ENCODE data around the gene FOSL1.
"Not testable (repeated sequence)": the region's sequence is repeated elsewhere in the genome, so short reads cannot be mapped to it uniquely, and the experiment has no call there.

The FOSL1 gene

GRCh38 chr11:65896034-65896999, 3.9 kb downstream of the FOSL1 start:
- no peak for DNase-seq (ENCODE audit: low read depth in 2 of 2, low spot score in 1 of 2)

GRCh38 chr11:65895482-65895981, 4.7 kb downstream of the FOSL1 start:
- no peak for DNase-seq (ENCODE audit: low read depth in 2 of 2, low spot score in 1 of 2)

- DNase-seq (ENCODE audit: low read depth in 2 of 2, low spot score in 1 of 2): no peak
These were observed 6.1 kb downstream of the FOSL1 start for GRCh38 chr11:65894034-65894591.

- no peak for DNase-seq (ENCODE audit: low read depth in 2 of 2, low spot score in 1 of 2)
These were observed 7.4 kb downstream of the FOSL1 start for GRCh38 chr11:65892661-65893317.

GRCh38 chr11:65892137-65892540, 8.0 kb downstream of the FOSL1 start:
- not testable (repeated sequence) for DNase-seq (ENCODE audit: low read depth in 2 of 2, low spot score in 1 of 2)

- DNase-seq (ENCODE audit: low read depth in 2 of 2, low spot score in 1 of 2): no peak
These were observed 8.7 kb downstream of the FOSL1 start for GRCh38 chr11:65891219-65892136.

GRCh38 chr11:65890324-65891218, 9.6 kb downstream of the FOSL1 start, which contains the start of gene CCDC85B:
TSS of gene CCDC85B (plus strand) at chr11:65890673. CDS start at chr11:65890784, 111 bp downstream.
- peak; percentile 94 to 97 for DNase-seq (ENCODE audit: low read depth in 2 of 2, low spot score in 1 of 2)

GRCh38 chr11:65888163-65888814, 11.9 kb downstream of the FOSL1 start, which contains the start of gene FIBP:
TSS of gene FIBP (minus strand) at chr11:65888471. CDS start at chr11:65888418, 53 bp downstream.
- peak; percentile 86 to 92 for DNase-seq (ENCODE audit: low read depth in 2 of 2, low spot score in 1 of 2)

GRCh38 chr11:65887723-65888162, 12.4 kb downstream of the FOSL1 start:
- DNase-seq (ENCODE audit: low read depth in 2 of 2, low spot score in 1 of 2): no peak

- no peak for DNase-seq (ENCODE audit: low read depth in 2 of 2, low spot score in 1 of 2)
These were observed 13.1 kb downstream of the FOSL1 start for GRCh38 chr11:65886826-65887722.

GRCh38 chr11:65885808-65886536, 14.2 kb downstream of the FOSL1 start:
- DNase-seq (ENCODE audit: low read depth in 2 of 2, low spot score in 1 of 2): no peak

GRCh38 chr11:65885231-65885630, 15.0 kb downstream of the FOSL1 start:
- no peak for DNase-seq (ENCODE audit: low read depth in 2 of 2, low spot score in 1 of 2)

- DNase-seq (ENCODE audit: low read depth in 2 of 2, low spot score in 1 of 2): peak; percentile 45 to 65
These were observed 15.5 kb downstream of the FOSL1 start for GRCh38 chr11:65884716-65885092.

- DNase-seq (ENCODE audit: low read depth in 2 of 2, low spot score in 1 of 2): no peak
These were observed 16.1 kb downstream of the FOSL1 start for GRCh38 chr11:65883786-65884715.

GRCh38 chr11:65883058-65883761, 17.0 kb downstream of the FOSL1 start:
- no peak for DNase-seq (ENCODE audit: low read depth in 2 of 2, low spot score in 1 of 2)
